Activated CD4-positive, alpha-beta memory T cell treated with anti-CD3 and anti-CD28 coated beads for 36 hours (primary cell): ENCODE data around the gene TDRD9. TPM values are rescaled to one million over a fixed set of nuclear protein-coding genes. Genes with fewer than 3 reads are reported as not detected.

Experiments
- CTCF ChIA-PET: fragments of 350-600 bp; sonication (Branson Sonifier 250); formaldehyde crosslinking; loops from one replicate; lab custom pipeline; 2021; ENCODE audit warnings: antibody characterized with exemption, inconsistent platforms; lab: Charles Lee
- POLR2A ChIA-PET: fragments of 350-600 bp; sonication (Branson Sonifier 250); formaldehyde crosslinking; loops from one replicate; lab custom pipeline; 2021; ENCODE audit warnings: antibody characterized with exemption; lab: Charles Lee
- DNase-seq: peaks from one replicate; pipeline ENCODE4 v3.0.0-alpha.2; 2020
- H3K27ac Mint-ChIP-seq: one replicate; pipeline ENCODE4 v1.8.0; 2021; ENCODE audit warnings: mixed read lengths
- H3K27me3 Mint-ChIP-seq: one replicate; pipeline ENCODE4 v1.8.0; 2021; ENCODE audit warnings: mixed read lengths
- H3K36me3 Mint-ChIP-seq: one replicate; pipeline ENCODE4 v1.8.0; 2021; ENCODE audit warnings: mixed read lengths
- H3K4me1 Mint-ChIP-seq: one replicate; pipeline ENCODE4 v1.8.0; 2021; ENCODE audit warnings: low read depth, mixed read lengths
- H3K4me3 Mint-ChIP-seq: one replicate; pipeline ENCODE4 v1.8.0; 2021; ENCODE audit warnings: mild to moderate bottlenecking, mixed read lengths
- H3K9me3 Mint-ChIP-seq: one replicate; pipeline ENCODE4 v1.8.0; 2021; ENCODE audit warnings: mixed read lengths
- intact Hi-C: fragments of 100-400 bp; cut with micrococcal nuclease; formaldehyde crosslinking; loops from one replicate; pipeline ENCODE4 v1.15.1; 2023
- total RNA-seq, 2 experiments: library from RNA; stranded (reverse); gene quantifications; one replicate each; pipeline ENCODE4 v1.2.3, GENCODE V29; 2021

TDRD9 gene
- total RNA-seq, 2 experiments from 2014 or later, result 0.19 to 0.85 TPM

DNA sequence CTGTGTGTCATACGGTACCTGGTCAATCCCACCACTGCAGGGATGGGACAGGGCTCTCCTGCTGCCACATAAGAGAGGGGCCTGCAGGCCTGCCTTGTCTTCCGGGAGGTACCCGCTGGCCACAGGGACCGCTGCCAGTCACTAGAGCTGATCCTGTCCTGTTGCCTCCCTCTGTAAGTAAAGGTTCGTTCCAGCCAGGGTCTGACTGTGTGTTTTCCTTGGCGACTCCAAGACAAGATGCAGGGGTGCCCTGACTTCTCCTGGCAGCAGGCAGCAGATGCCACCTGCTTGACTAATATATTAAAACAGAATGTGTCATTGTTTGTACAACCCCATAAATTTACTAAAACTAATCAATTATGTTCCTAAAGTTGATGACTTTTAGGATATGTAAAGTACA lies 115.8 kb downstream of the TDRD9 start:
- ChIA-PET CTCF (no interaction called here), POLR2A (no interaction called here)
- H3K4me3 Mint-ChIP-seq, result no peak overlapping the region
- intact Hi-C loops, result no loop called here
- no peak overlapping the region for H3K27ac Mint-ChIP-seq
- no peaks in the 10 kb centered on the region for H3K9me3 Mint-ChIP-seq
- H3K4me1 Mint-ChIP-seq, result no peaks in the 10 kb centered on the region
- DNase-seq, result no peak
- no peaks in the 10 kb centered on the region for H3K36me3 Mint-ChIP-seq
- peaks cover 7% of the 10 kb centered on the region for H3K27me3 Mint-ChIP-seq

DNA sequence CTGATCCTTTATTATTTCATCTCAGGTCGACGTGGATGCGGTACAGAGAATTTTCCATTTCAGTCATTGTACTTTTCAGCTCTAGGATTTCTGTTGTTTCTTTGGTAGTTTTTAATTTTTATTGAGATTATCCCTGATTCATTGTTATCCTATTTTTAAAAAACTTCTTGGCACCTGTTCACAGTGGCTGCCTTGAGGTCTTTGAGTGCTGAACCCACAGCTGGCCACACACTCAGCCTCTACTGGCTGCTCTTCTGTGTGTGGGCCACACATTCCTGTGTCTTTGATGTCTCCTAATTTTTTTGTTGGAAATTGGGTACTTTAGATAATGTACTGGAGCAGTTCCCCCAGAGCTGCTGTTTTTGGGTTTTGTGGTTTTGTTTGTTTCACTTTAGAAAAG lies 119.5 kb downstream of the TDRD9 start:
- no peak overlapping the region for H3K4me3 Mint-ChIP-seq
- no peak for DNase-seq
- intact Hi-C loops, result no loop called here
- H3K36me3 Mint-ChIP-seq, result no peaks in the 10 kb centered on the region
- CTCF ChIA-PET, result interaction anchor here (0.8 kb wide), 1 partner anchor 240 kb away, joined by 3 read pairs; no protein-coding TSS in a partner anchor
- H3K27ac Mint-ChIP-seq, result no peak overlapping the region
- H3K9me3 Mint-ChIP-seq, result no peaks in the 10 kb centered on the region
- POLR2A ChIA-PET, result no interaction called here
- H3K27me3 Mint-ChIP-seq, result peaks cover 8% of the 10 kb centered on the region
- no peaks in the 10 kb centered on the region for H3K4me1 Mint-ChIP-seq

DNA sequence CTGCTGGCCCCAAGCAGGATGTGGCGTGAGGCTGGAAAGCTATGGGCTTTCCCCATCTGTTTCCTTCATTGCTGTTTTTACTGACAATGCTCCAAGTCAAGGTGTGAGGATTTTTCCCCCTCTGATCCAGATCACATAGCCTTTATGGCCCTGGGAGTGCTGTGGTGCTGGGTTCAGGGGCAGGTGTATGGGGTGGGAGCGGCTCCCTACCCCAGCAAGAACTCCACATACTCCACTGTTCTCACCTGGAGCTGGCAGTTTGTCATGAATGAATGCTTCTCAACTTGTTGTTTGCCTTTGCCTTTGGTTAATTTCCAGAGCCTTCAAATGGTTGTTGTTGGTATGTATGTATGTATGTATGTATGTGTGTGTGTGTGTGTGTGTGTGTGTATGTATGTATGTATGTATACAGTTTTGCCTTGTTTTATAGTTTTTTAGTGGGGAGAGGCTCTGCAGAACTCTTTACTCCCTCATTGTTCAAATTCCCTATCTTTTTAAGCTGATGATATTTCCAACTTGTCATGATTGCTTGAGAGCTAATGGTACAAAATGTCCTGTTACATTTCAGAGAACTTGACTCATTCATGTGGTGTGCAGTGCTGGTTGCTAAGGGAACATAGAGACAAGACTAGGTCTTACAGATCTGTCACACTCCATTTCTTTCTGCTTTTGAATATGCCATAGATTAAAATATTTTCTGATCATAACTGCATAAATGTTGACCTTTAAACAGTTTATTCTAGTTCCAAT lies 120.7 kb downstream of the TDRD9 start:
- CTCF ChIA-PET, result interaction anchor here (0.6 to 1.4 kb wide), 2 partner anchors 20 to 25 kb away, joined by 3 read pairs; no protein-coding TSS in a partner anchor
- POLR2A ChIA-PET, result no interaction called here

DNA sequence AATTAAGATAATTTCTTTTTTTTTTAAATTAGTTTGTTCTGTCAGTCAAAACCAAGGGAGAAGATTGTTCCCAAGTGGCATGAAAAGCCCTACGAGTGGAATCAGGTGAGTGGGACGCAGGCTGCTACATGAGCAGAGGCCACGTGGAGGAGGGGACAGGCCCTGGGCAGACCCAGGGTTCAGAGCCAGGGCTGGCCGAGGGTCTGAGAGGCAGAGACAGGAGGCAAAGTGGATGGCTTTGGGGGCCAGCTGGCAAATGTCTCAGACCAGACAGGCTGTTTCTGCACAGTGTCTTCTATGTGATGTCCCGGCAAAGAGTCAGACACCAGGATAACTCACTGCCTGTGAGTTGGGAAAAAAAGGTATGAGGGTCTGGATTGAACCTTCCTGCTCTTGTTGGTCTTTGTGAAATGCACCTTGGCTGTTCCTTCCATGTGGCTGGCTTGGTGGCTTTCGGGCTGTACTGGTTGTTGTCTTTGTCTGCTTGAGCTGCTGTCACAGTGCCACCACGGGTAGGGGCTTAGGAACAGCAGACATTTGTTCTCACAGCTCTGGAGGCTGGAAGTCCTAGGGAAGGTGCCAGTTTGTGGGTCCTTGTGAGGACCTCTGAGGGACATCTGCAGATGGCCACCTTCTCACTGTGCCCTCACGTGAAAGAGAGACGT lies 121.5 kb downstream of the TDRD9 start:
- H3K36me3 Mint-ChIP-seq, result no peaks in the 10 kb centered on the region
- H3K4me1 Mint-ChIP-seq, result no peaks in the 10 kb centered on the region
- H3K27ac Mint-ChIP-seq, result no peak overlapping the region
- H3K9me3 Mint-ChIP-seq, result no peaks in the 10 kb centered on the region
- intact Hi-C loops, result no loop called here
- DNase-seq, result no peak
- H3K4me3 Mint-ChIP-seq, result no peak overlapping the region
- peaks cover 8% of the 10 kb centered on the region for H3K27me3 Mint-ChIP-seq
- ChIA-PET POLR2A (interaction anchor here (1.1 kb wide), 1 partner anchor 132 kb away, joined by 3 read pairs; no protein-coding TSS in a partner anchor), CTCF (interaction anchor here (0.6 to 1.4 kb wide), 2 partner anchors 20 to 26 kb away, joined by 3 read pairs; no protein-coding TSS in a partner anchor)

More for the DNA sequence above, 120.7 kb downstream of the TDRD9 start:
- H3K36me3 Mint-ChIP-seq, result no peaks in the 10 kb centered on the region
- no peak overlapping the region for H3K27ac Mint-ChIP-seq
- peaks cover 8% of the 10 kb centered on the region for H3K27me3 Mint-ChIP-seq
- no peak for DNase-seq
- H3K9me3 Mint-ChIP-seq, result no peaks in the 10 kb centered on the region
- no peaks in the 10 kb centered on the region for H3K4me1 Mint-ChIP-seq
- H3K4me3 Mint-ChIP-seq, result no peak overlapping the region
- intact Hi-C loops, result no loop called here

DNA sequence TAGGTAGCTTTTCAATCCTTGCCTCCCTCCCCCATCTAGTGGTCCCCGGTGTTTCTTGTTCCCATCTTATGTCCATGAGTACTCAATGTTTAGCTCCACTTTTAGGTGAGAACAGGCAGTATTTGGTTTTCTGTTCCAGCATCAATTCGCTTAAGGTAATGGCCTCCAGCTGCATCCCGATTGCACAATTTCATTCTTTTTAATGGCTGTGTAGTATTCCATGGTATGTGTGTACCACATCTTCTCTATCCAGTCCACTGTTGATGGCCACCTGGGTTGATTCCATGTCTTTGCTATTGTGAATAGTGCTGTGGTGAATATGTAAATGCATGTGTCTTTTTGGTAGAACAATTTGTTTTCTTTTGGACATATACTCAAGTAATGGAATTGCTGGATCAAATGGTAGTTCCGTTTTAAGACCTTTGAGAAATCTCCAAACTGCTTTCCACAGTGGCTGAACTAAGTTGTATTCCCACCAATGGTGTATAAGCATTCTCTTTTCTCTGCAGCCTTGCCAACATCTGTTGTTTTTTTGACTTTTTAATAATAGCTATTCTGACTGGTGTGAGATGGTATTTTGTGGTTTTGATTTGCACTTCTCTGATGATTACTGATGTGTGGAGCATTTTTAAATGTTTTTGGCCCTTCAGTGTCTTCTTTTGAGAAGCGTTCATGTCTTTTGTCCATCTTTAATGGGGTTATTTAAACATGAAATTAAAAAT lies 123.0 kb downstream of the TDRD9 start:
- Mint-ChIP-seq H3K27me3 (peaks cover 8% of the 10 kb centered on the region), H3K36me3 (no peaks in the 10 kb centered on the region), H3K9me3 (no peaks in the 10 kb centered on the region), H3K27ac (no peak overlapping the region), H3K4me3 (no peak overlapping the region), H3K4me1 (no peaks in the 10 kb centered on the region)
- CTCF ChIA-PET, result interaction anchor here (1.6 kb wide), 1 partner anchor 27 kb away, joined by 4 read pairs; no protein-coding TSS in a partner anchor
- POLR2A ChIA-PET, result no interaction called here
- no peak for DNase-seq
- intact Hi-C loops, result no loop called here

DNA sequence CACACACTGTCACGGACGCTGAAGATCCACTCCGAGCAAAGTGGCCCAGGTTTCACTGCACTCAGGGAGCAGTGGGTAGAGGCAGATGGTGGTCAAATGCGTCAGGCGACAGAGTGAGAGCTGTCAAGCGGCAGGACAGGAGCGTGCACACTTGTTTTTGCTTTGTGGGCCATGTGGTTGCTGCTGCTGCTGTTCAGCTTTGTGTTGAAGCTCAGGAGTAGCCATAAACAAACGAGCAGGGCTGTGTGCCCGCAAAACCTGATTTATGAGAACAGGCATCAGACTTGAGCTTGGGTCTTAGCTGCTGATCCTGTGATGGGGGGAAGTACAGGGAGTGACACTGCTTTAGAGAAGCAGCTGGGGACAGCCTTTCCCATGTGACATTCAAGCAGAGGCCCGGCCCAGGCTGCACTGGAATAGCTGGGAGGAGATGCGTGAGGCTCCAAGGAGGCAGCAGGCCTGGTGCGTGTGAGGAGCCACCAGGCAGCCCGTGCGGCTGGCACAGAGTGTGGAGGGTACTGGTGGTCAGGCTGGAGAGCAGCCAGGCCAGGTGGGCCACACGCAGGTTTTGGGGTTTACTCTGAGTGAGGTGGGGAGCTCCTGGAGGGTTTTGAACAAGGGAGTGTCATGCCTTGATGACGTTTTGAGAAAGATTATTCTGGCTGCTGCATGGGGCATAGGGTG lies 126.1 kb downstream of the TDRD9 start:
- H3K27ac Mint-ChIP-seq, result no peak overlapping the region
- no peaks in the 10 kb centered on the region for H3K9me3 Mint-ChIP-seq
- no peaks in the 10 kb centered on the region for H3K4me1 Mint-ChIP-seq
- intact Hi-C loops, result no loop called here
- H3K4me3 Mint-ChIP-seq, result no peak overlapping the region
- peaks cover 11% of the 10 kb centered on the region for H3K27me3 Mint-ChIP-seq
- ChIA-PET POLR2A (no interaction called here), CTCF (no interaction called here)
- no peaks in the 10 kb centered on the region for H3K36me3 Mint-ChIP-seq
- DNase-seq, result no peak

DNA sequence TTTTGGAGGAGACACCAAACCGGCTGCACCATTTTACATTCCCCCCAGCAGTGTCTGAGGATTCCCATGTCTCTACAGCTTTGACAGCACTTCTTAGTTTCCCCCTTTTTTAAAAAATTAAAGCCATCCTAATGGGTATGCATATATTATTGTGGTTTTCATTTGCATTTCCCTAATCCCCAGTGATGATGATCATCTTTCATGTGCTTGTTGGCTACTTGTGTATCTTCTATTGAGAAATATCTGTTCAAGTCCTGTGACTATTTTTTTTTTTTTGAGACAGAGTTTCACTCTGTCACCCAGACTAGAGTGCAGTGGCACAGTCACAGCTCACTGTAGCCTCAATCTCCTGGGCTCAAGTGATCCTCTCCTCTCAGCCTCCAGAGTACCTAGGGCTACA lies 134.0 kb downstream of the TDRD9 start:
- Mint-ChIP-seq H3K27ac (no peak overlapping the region), H3K4me1 (no peaks in the 10 kb centered on the region), H3K4me3 (no peak overlapping the region), H3K27me3 (peaks cover 39% of the 10 kb centered on the region), H3K9me3 (peaks cover 5% of the 10 kb centered on the region), H3K36me3 (no peaks in the 10 kb centered on the region)
- CTCF ChIA-PET, result no interaction called here
- intact Hi-C loops, result no loop called here
- POLR2A ChIA-PET, result no interaction called here
- DNase-seq, result no peak

DNA sequence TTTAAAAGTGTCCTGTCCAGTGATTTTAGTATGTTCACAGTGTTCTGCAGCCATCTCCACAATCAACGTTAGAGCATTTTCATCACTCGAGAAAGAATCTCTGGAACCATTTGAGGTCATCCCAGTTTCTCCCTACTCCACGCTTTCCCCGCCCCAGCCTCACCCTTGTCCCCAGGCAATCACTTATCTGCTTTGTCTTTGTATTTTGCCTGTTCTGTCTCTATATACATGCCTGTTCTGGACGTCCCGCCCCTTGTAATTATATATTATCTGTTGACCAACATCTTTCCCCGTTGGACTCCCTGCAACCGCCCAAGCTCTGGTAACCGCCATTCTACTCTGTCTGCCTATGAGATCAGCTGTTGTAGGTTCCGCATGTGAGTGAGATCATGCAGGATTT lies 135.7 kb downstream of the TDRD9 start:
- Mint-ChIP-seq H3K27ac (no peak overlapping the region), H3K36me3 (no peaks in the 10 kb centered on the region), H3K9me3 (peaks cover 9% of the 10 kb centered on the region), H3K4me1 (no peaks in the 10 kb centered on the region), H3K27me3 (peaks cover 42% of the 10 kb centered on the region), H3K4me3 (no peak overlapping the region)
- ChIA-PET CTCF (interaction anchor here (2.4 kb wide), 1 partner anchor 14 kb away, joined by 12 read pairs; no protein-coding TSS in a partner anchor), POLR2A (no interaction called here)
- intact Hi-C loops, result no loop called here
- no peak for DNase-seq

DNA sequence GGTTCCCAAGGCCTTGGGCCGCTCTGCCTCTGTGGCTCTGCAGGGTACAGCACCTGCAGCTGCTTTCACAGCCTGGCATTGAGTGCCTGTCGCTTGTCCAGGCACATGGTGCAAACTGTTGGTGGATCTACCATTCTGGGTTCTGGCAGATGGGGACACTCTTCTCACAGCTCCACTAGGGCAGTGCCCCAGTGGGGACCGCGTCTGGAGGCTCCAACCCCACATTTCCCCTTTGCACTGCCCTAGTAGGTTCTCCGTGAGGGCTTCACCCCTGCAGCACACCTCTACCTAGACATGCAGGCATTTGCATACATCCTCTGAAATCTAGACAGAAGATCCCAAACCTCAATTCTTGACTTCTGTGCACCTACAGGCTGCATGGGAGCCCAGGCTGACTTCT lies 138.0 kb downstream of the TDRD9 start:
- peaks cover 9% of the 10 kb centered on the region for H3K9me3 Mint-ChIP-seq
- ChIA-PET POLR2A (no interaction called here), CTCF (no interaction called here)
- no peak for DNase-seq
- no peaks in the 10 kb centered on the region for H3K4me1 Mint-ChIP-seq
- intact Hi-C loops, result no loop called here
- H3K4me3 Mint-ChIP-seq, result no peak overlapping the region
- no peak overlapping the region for H3K27ac Mint-ChIP-seq
- no peaks in the 10 kb centered on the region for H3K36me3 Mint-ChIP-seq
- peaks cover 46% of the 10 kb centered on the region for H3K27me3 Mint-ChIP-seq

DNA sequence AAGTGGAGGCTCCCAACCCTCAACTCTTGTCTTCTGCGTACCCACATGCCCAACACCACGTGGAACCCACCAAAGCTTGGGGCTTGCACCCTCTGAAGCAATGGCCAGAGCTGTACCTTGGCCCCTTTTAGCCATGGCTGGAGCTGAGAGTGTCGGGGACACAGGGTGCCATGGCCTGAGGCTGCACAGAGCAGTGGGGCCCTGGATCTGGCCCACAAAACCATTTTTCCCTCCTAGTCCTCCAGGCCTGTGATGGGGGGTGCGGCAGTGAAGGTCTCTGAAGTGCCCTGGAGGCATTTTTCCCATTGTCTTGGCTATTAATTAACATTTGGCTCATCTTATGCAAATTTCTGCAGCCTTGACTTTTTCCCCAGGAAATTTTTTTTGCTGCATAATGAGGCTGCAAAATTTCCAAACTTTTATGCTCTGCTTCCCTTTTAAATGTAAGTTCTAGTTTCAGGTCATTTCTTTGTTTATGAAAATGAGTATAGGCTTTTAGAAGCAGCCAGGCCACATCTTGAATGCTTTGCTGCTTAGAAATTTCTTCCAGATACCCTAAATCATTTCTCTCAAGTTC lies 138.6 kb downstream of the TDRD9 start:
- intact Hi-C loops, result no loop called here
- H3K27ac Mint-ChIP-seq, result no peak overlapping the region
- DNase-seq, result no peak
- H3K36me3 Mint-ChIP-seq, result no peaks in the 10 kb centered on the region
- H3K9me3 Mint-ChIP-seq, result peaks cover 9% of the 10 kb centered on the region
- no peak overlapping the region for H3K4me3 Mint-ChIP-seq
- no peaks in the 10 kb centered on the region for H3K4me1 Mint-ChIP-seq
- CTCF ChIA-PET, result no interaction called here
- POLR2A ChIA-PET, result no interaction called here
- peaks cover 46% of the 10 kb centered on the region for H3K27me3 Mint-ChIP-seq

DNA sequence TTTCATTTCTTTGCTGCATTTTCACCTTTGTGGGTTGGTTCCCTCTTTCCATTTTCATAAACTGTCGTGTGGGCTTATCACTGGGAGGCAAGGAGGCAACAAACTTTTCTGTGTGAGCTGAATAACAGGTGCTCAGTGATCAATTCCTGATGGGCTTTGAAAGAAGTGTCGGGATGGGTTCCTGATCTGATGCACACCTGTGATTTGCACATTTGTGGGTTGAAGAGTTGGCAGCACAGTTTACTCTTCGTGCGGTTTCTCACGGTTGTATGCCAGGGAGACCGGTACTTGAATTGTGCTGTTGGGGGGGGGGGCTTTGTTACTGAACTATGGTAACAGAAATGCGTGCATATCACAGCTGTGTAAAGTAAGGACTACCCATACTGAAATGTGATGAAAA lies 141.3 kb downstream of the TDRD9 start:
- intact Hi-C loops, result no loop called here
- no peak for DNase-seq
- Mint-ChIP-seq H3K4me1 (no peaks in the 10 kb centered on the region), H3K4me3 (no peak overlapping the region), H3K9me3 (peaks cover 23% of the 10 kb centered on the region), H3K27ac (no peak overlapping the region), H3K27me3 (peaks cover 29% of the 10 kb centered on the region), H3K36me3 (peaks cover 4% of the 10 kb centered on the region)
- POLR2A ChIA-PET, result no interaction called here
- CTCF ChIA-PET, result interaction anchor here (1.1 to 1.5 kb wide), 2 partner anchors 8 to 19 kb away, joined by 3 to 5 read pairs; no protein-coding TSS in a partner anchor
